Activated CD4-positive, alpha-beta T cell treated with anti-CD3 and anti-CD28 coated beads, Interleukin-2, amount 50 U/mL, for 4 hours (primary cell): ENCODE results near the gene COL10A1.
"Not testable (repeated sequence)": the region's sequence is repeated elsewhere in the genome, so short reads cannot be mapped to it uniquely, and the experiment has no call there.

Experiments
- DNase-seq, 2 experiments: peaks; one replicate each; pipeline ENCODE4 v3.0.0-alpha.2; 2020

Gene COL10A1

DNA sequence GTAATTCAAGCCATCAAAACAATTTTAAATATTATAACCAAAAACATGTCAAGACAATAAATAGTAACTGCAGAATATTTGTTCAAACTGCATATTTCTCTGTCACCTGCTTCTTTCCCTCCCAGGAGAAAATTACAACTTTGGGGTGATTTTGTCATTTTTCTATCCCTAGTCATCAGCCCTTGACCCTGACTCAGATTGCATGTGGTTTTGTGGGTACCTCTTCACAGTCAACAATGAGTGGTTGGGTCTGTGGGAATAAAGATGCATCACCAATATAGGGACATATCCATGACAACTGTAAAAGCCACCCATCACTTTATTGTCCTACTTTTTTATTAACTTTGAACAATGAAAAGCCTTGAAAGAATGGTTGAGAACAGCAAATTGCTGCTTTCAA is 7.3 kb downstream of the COL10A1 start:
- no peak for DNase-seq

DNA sequence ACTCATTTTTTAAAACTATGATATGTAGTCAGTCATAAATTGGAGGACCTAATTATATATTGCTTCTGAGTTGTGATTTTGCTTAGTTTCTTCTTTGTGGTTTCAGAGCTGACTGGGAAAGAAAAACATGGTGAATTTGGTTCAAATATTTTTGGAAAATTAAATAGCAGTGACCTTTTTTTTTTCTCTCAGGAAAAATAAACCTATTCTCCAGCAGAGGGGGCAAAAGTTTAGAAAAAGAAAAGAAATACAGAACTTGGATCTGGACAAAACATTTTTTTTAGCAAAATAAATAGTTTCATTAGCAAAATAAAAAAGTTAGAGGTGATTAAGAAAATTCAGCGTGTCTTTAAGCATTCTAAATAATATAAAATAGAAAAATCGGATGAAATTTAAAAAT is 10.2 kb downstream of the COL10A1 start:
- DNase-seq, result no peak

DNA sequence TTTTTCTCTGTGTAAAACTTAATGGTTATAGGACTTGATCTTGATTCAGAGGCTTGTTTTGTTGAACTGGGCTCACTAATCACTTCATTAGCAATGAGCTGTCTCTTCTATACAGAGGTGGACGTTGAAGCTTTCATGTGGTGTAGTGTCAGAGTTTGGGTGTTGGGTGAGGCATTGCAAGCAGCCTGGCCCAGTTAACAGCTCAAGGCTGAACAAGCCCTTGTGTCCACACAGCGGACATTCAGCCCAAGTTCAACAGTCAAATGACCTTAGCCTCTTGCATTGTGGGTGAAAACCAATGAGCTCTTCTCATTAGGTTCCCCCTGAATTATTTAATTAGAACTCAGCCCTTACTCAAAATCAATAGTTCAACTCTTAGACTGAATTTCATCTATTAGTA is 12.5 kb downstream of the COL10A1 start:
- no peak for DNase-seq

DNA sequence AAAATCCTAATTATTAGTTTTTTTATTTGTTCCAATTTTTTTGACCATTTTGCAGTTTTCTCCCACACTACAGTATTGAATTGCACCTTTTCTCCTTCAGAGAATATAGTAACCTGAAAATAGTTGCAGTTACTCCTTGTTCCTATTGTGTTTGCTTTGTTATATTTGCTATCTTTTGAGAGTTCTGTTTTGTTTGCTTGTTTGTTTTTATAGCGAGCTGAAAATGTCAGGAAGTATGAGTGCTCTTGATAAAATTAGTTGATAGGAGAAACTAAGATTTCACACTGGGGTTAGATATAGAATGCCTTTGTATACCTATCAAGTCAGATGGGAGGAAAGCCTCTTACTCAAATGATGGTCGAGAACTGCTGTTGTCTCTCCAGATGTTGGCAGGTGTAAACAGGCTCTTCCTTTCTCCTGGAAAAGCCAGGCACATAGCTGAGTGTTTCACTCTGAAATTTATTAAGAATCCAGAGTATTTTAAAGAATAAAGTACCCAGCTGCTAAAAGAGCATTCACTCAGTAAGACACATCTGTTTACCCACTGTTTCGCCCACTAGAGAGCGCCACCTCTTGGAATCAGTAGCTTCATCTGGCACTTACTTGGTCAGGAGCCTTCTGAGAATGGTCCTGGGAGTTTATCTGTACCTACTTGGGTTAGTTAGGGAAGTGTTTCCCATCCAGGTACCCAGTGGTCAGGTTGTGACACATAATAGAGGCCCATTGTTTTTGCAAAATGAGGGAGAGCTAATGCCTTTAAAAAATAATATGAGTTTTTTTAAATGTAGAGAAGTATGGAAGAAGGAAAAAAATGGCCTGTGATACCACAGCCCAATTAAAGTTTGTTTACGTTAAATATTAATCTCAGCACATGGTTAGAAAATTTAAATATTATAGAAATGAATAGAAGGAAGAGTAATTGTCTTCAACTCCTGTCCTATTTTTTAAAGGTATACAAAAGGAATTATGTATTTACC is 14.1 kb downstream of the COL10A1 start:
- no peak for DNase-seq

DNA sequence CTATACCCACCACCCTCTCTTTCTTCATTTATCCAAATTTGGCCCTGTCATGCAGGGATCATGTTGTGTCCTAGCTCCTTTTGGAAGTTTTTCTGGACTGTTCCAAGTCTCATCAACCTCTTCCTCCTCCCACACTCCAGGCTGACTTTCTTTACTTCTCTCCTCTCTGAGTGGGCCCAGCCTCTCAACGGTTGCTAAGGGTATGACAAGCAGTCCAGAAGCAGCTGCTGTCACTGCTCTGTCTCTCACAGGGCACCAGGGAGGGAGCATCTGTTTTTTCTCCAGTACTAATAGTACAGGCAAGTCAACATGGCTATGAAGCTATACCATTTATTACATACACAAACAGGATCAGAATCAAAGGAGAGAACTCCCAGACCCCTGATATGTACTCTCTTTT is 17.1 kb downstream of the COL10A1 start:
- DNase-seq, result no peak

DNA sequence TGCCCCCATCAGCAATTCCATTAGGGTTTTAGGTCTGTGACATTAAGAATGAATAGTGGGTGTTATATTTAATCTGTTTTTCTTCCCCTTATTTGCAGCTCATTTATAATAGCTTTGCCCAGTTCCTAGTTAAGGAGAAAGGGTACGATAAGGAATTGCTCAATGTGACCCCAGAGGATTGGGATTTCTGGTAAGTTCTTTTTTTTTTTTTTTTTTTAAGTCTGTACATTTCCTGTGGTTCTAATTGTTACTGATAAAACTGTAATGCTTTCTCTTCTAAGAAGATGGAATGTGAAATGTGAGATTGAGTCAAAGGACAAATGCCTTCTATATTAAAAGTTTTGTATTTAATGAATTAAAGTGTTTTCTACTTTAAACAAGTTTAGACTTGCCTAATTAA is 19.8 kb downstream of the COL10A1 start:
- no peak for DNase-seq

DNA sequence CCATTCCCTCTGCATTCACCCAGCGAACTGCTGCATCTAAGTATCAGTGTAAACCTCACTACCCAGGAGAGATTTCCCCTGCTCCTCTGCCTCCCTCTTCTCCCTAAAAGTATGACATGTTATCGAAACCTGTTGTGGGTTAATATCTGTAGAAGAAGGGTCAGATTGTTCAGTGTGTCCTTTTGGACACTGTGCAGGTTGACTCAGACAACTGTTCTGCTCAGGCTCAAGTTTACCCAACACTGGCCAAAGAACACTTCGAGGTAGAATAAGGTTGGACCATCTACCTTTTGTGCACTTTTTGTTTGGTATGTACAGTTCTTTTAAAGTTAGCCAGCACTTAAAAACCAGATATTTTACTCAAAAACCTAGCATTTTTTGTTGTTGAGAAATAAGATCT is 20.7 kb downstream of the COL10A1 start:
- DNase-seq, result no peak

DNA sequence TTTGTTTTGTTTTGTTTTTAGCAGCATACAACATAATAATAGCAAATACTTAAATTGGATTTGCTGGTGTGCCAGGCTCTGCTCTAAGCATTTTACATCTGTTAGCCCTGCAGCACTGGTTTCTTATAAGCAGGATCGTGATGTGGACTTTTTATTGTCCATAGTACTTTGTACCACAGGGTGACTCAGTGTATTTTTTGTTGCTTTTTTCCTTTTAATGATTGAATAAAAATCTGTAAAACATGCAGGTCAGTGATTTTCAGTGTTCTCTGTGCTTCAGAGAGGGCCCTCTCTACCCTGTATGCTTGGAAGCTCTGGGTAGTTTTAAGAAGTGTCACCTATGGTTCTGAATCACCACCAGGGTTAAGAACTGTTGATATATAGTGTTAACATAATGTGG is 21.3 kb downstream of the COL10A1 start:
- no peak for DNase-seq

DNA sequence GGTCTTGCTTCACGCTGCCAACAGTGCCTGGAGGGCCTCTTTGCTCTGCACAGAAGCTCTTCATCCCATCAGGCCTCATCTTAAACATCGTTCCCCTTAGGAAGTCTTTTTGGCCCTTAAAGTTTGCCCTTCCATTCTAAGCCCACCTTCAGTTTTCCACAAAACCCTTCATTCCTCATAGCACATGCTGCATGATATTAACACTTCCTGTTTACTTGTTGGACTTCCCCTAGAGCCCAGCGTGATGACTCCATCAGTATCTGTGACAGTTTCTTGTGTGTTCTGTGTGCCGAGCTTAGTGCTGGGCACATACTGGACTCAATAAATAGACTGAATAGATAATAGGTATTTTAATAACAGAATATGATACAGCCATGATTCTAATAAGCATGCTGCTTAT is 23.1 kb downstream of the COL10A1 start:
- DNase-seq, result no peak

DNA sequence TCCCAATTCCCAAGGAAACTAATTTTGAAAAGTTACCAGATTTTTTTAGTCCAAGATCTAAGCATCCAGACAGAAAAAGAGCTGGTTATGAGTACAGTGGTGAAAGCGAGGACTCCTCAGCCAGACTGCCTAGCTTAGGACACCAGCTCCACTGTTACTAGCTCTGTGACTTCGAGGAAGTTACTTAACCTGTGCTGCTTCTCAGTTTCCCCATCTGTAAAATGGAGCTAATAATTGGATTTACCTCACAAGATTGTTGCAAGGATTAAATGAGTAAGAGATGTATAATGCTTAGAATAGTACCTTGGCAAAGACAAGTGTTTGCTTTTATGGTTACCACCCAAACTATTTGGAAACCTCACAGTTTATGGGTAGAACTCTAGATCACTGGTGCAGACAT is 24.1 kb downstream of the COL10A1 start:
- DNase-seq, result no peak

DNA sequence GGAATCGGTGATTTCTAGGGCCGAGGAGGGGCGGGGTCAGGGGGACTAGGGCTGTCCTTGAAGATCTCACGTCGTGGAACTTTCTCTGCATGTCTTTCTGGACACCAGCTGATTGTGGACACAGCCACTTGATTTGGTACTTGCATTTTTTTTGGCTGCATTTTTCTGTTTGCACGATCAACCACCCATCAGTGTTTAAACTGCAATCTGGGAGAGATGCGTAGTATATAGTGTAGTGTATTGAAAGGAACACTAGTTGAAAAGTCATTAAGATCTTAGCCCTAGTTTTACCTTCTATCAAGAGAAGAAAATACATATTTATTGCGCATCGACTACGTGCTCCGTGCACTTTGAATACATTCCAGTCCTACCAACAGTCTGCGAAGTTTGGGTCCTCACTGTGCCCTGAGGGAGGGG is 24.6 kb downstream of the COL10A1 start:
- DNase-seq, result no peak

DNA sequence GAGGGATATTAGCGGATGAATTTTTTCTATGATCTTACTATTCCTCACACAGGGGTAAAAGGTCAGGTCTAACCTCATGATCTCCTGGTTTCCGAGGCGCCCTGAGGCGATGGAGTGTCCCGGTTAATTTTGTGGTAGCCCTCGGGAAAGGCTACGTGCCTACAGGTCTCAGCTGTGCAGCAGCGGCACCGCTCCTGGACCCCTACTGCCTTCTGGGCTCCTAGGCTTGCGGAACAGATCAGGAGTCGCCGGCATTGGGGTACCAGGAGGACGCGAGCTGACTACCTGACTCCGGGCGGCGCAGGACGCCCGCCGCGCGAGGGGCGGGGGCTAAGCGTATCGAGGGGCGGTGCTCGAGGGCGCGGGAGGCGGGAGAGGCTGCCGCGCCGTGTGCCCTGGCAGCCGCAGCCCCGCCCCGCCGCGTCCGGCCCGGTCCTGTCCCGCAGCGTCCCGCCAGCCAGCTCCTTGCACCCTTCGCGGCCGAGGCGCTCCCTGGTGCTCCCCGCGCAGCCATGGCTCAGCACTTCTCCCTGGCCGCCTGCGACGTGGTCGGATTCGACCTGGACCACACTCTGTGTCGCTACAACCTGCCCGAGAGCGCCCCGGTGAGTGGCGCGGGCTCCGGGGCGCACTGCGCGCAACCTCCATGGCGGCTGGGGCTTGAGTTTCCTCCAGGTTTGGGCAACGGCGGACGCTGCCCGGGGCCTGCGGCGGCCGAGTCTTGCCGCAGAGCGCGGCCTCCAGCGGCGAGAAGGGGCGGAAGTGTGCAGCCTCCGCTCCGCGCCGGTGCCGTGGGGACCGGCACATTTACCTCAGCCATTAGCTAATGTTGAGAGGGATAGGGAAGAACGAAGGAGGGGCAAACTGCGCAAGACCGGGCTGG is 25.3 kb downstream of the COL10A1 start, which contains the start of gene NT5DC1:
TSS of gene NT5DC1 (plus strand) at position 435 of the 883 bp plus-strand sequence. CDS start at position 513, 78 bp downstream.
- DNase-seq, result peak; percentile 76 to 77

DNA sequence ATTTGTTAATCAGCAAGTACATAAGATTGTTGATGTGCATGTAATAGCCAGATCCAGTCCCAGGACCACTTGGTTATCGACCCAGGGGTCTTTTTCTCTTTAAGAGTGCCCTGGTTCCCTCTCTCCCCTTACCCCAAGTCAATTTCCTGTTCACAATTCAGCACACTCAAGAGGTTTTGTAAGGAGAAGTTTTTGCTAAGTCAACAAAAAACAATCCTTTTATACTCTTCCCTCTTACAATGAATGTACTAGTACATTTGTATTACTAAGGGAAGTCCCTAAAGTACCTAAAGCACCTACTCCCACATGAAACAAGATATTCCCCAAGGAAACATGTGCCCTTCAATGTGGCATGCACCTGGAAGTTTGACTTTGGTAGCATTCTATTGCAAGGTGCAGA is 26.9 kb downstream of the COL10A1 start:
- DNase-seq, result no peak

DNA sequence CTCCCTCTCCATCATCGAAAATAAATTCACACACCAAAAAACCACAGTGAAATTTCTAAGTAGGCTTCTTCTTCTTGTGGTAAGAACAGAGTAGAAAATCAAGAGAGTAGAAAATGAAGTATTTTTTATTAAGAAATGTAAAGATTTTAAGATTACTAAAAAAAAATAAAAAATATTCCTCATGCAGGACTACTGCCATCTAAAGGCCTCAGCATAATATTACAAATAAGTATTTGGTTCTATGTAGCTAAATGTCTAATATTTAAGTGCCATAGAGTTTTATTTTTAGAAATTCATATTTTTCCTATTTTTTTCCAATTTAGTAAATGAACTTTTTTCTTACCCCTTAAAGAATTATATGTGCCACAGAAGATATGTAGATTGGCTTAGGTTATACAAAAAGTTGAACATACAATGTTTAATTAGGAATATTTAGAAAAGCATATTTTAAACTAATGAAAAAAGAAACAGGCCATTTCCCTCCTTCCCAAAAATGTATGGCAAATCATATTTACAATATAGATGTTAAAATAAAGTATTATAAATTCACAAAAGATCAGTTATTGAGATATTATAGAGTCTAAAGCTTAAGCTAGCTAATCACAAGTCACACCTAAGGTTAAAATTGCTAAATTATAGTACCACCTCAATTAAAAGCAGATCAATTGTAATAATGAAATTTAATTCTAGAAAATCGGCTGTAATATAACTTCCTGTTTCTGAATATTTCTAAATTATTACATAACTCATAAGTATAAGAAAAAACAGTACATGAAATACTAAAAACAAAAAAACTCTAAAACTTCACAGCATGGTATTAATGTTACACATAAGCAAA is 28.7 kb downstream of the COL10A1 start:
- no peak for DNase-seq

DNA sequence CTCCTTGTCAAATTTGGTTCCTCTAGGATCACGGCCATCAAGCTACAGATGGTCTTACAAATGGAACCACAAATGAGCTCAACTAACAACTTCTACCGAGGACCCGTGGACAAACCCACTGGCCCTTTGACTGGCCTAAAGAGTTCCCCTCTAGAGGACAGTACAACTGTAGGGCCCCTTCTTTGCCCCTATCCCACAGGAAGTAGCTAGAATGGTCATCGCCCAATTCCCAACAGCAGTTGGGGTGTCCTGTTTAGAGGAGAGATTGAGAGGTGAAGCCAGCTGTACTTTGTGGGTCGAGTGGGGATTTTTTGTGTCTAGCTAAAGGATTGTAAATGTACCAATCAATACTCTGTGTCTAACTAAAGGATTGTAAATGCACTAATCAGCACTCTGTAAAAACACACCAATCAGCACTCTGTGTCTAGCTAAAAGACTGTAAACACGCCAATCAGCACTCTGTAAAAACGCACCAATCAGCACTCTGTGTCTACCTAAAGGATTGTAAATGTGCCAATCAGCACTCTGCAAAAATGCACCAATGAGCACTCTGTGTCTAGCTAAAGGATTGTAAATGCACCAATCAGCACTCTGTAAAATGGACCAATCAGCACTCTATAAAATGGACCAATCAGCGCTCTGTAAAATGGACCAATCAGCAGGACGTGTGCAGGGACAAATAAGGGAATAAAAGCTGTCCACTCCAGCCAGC is 29.7 kb downstream of the COL10A1 start:
- not testable (repeated sequence) for DNase-seq

DNA sequence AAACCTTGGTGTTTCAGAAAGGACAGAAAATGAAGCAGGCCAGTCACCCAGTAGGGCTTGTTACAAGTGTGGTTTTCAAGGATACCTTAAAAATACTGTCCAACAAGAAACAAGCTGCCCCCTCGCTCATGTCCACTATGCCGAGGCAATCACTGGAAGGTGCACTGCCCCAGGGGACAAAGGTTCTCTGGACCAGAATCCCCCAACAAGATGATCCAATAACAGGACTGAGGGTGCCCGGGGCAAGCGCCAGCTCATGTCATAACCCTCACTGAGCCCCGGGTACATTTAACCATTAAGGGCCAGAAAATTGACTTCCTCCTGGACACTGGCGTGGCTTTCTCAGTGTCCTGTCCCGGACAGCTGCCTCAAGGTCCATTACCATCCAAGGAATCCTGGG is 31.9 kb downstream of the COL10A1 start:
- DNase-seq, result no peak

DNA sequence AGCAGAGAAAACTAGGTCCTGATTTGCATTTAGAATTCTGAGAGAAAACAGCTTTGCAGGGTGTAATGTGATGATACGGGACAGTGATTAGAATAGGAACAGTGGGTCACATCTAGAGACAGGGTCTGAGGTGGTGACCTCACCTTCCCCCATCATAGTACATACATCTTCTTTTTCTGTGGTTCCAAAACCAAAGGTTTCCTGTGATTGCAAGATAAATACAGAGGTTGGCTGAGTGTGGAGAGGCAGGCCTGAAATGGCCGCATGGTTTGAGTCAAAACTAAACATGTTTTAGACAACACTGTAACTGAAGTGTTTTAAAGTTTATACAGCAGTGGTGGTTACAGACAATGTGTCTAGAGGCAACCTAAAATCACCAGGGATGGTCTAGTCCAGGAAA is 35.7 kb downstream of the COL10A1 start:
- DNase-seq, result no peak

DNA sequence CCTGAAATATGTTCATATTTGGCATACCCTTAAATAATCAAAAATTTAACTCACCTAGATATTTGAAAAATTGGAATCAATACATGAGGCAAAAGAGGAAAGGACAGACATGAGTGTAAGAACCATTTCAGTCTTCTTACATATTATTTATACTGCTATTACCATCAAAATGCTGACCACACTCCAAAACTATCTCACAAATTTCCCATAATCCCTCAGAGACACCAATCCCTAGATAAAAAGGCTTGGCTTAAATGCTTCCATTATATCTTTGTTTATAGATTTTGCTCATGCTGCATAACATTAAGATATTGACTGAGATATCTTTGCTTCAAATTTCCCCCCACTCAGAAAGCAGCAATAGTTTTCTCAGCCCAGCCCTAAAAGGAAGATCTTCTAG is 37.0 kb downstream of the COL10A1 start:
- DNase-seq, result no peak

DNA sequence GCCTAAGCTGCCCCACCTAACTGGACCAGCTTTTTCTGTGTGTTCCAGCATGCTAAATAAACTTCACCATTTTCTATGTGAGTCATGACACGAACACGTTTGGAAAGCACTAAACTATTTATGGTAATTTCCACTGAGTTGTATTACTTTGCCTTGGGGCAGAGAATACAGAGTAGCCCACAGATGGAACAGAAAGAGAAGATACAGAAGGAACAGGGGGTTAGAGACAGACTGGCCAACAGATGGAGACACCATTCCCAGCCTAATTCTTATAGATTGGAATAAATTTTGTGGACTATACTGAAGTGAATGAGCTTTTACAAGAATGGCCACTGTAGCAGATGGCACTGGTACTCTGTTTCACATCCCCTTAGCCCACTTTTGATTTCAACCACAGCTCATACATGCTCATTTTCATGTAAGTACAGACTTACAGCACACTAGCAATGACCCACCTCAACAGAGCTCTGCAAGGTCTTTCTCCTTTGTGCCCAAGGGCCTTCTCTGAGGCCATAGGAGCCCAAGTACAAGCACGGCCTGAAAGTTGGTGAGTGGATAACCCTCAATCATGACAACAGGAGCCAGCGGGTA is 38.4 kb downstream of the COL10A1 start:
- DNase-seq, result no peak

DNA sequence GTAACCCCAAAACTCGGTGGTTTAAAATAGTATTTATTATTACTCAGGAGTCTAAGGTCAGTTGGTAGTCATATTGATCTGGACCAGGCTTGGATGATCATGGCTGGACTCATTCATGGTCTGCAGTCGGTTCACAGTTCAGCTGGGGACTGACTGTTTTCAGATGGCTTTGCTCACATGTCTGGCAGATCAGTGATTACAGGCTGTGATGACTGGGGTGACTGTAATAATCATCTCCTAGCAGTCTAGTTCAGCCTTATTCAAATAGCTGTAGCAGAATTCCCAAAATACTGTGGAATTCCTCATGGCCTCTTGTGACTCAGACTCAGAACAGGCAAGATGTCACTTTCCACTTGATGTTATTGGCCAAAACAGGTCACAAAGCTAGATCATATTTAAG is 41.6 kb downstream of the COL10A1 start:
- DNase-seq, result no peak

DNA sequence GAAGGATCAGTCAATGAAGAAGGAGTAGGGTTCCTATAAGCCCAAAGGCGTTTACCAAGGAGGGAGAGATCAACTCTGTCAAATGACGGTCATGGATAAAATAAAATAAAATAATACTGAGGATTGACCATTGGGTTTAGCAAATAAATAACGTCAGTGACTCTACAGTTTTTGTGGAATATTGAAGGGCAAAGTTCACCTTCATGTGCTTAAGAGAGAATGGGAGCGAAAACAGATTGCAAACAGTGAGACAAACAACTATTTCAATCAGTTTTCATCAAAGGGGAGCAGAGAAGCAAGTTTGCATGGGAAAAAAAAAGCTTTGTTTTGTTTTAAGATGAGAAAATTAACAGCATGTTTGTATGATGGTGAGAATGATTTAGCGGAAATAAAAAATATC is 42.9 kb downstream of the COL10A1 start:
- no peak for DNase-seq

DNA sequence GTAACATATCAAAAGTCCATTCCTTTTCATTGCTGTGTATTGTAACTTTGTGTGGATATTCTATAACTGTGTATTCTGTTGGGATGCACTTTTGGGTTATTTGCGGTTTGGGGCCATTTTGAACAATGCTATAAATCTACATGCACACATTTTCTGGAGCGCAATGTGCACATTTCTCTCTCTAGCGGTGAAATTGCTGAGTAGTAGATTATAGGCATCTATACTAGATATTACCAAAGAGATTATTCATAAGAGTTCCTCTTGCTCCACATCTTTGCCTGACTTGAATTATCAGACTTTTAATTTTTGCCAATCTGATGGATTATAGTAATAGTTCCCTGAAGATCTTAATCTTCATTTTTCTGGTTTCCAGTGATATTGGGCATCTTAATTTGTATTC is 47.0 kb downstream of the COL10A1 start:
- no peak for DNase-seq
